Kidney glomerular epithelial cell (primary cell): ENCODE results near the gene GPC6.
A peak's percentile ranks its signal among the peaks of the same experiment; 100 is the strongest.

Experiments
- DNase-seq: peaks from one replicate; lab custom pipeline; 2025; lab: John Stamatoyannopoulos, UW

The GPC6 gene

GRCh38 chr13:94353167-94353710, 1126.6 kb downstream of the GPC6 start:
- DNase-seq = no peak

- DNase-seq = no peak
Measured at GRCh38 chr13:94359875-94360274, 1133.3 kb downstream of the GPC6 start.

GRCh38 chr13:94362411-94362909, 1135.9 kb downstream of the GPC6 start:
- DNase-seq = peak; percentile 83

- DNase-seq = no peak
Measured at GRCh38 chr13:94366677-94367076, 1140.1 kb downstream of the GPC6 start.

GRCh38 chr13:94369972-94370436, 1143.4 kb downstream of the GPC6 start:
- DNase-seq = no peak

- DNase-seq = no peak
Measured at GRCh38 chr13:94371855-94372254, 1145.2 kb downstream of the GPC6 start.

GRCh38 chr13:94382517-94382916, 1155.9 kb downstream of the GPC6 start:
- no peak for DNase-seq

GRCh38 chr13:94382960-94383359, 1156.4 kb downstream of the GPC6 start:
- no peak for DNase-seq

- DNase-seq = no peak
Measured at GRCh38 chr13:94384231-94384905, 1157.8 kb downstream of the GPC6 start.

GRCh38 chr13:94387047-94387446, 1160.4 kb downstream of the GPC6 start:
- DNase-seq = no peak

GRCh38 chr13:94389604-94390351, 1163.2 kb downstream of the GPC6 start:
- no peak for DNase-seq

GRCh38 chr13:94390881-94391280, 1164.3 kb downstream of the GPC6 start:
- DNase-seq = no peak

GRCh38 chr13:94394723-94395122, 1168.1 kb downstream of the GPC6 start:
- no peak for DNase-seq

- DNase-seq = no peak
Measured at GRCh38 chr13:94395860-94396259, 1169.3 kb downstream of the GPC6 start.

GRCh38 chr13:94399812-94400211, 1173.2 kb downstream of the GPC6 start:
- no peak for DNase-seq

- DNase-seq = no peak
Measured at GRCh38 chr13:94400874-94401273, 1174.3 kb downstream of the GPC6 start.

GRCh38 chr13:94408314-94409036, 1181.9 kb downstream of the GPC6 start:
- no peak for DNase-seq

- DNase-seq = no peak
Measured at GRCh38 chr13:94411747-94412146, 1185.1 kb downstream of the GPC6 start.

- DNase-seq = no peak
Measured at GRCh38 chr13:94412870-94413597, 1186.4 kb downstream of the GPC6 start.

GRCh38 chr13:94413598-94413944, 1187.0 kb downstream of the GPC6 start:
- DNase-seq = no peak

GRCh38 chr13:94414141-94414540, 1187.5 kb downstream of the GPC6 start:
- no peak for DNase-seq

GRCh38 chr13:94414708-94415107, 1188.1 kb downstream of the GPC6 start:
- DNase-seq = no peak
